ENCODE measurements around the gene IFI44L. TPM values are rescaled to one million over a fixed set of nuclear protein-coding genes. Genes with fewer than 3 reads are reported as not detected.

IFI44L gene
- total and polyA plus RNA-seq, 2 of the 13 experiments (the other 11 are each of a cell fraction or from before 2014, with no cell fraction given), result 0.04 TPM

DNA sequence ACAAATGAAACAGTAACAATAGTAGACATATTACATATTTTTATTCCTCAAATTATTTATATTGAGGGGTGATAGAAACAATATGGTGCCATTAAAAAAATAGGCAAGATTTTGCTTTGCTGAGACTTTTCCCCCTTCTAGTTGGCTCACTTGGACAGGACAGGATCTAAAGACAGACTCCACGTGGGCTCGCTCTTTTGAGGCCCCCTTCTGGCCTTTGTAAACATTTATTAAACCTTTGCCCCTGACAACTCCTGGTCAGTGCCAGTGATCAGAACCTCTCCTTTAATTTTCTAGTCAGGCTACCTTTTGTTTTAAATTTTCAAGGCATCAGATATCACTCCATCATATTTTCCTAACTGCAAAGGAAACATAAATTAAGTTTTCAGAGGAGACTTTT, 49.7 kb upstream of the IFI44L start:
- no peak overlapping the region for H2AFZ ChIP-seq (ENCODE audit: low read length)
- no peak overlapping the region for H3K27ac ChIP-seq (ENCODE audit: extremely low read length, insufficient read depth, low read length)
- H3K9ac ChIP-seq (ENCODE audit: insufficient read depth, low read depth, low read length), result no peak overlapping the region
- no peaks in the 10 kb centered on the region for H4K20me1 ChIP-seq (ENCODE audit: insufficient read depth, low read length)
- no peak overlapping the region for H3K4me2 ChIP-seq (ENCODE audit: low read depth, low read length)
- ATAC-seq (peak; percentile 80), FAIRE-seq (no peak), DNase-seq (ENCODE audit: low spot score) (peak; percentile 1)
- BruUV-seq (replicated peaks), result no TSS peak
- ChIA-PET CTCF (ENCODE audit: low intra/inter-chr PET ratio, low total read pairs) (no interaction called here), POLR2A (no interaction called here)
- WGBS (ENCODE audit: low lambda C conversion rate), result 8% methylated on average over 2 of the region's 2 CpGs
- no peaks in the 10 kb centered on the region for H3K79me2 ChIP-seq (ENCODE audit: insufficient read depth, low read length)
- intact Hi-C loops (cut with micrococcal nuclease; ENCODE audit: unreplicated experiment) (loop anchor here (1.0 kb wide), 1 partner anchor 425 kb away; no protein-coding TSS in a partner anchor), in situ Hi-C loops (cut with HindIII; ENCODE audit: extremely low pct_ligation_motif_present, low pct_unique_long_range_greater_than_20kb) (no loop called here)
- no peaks in the 10 kb centered on the region for H3K36me3 ChIP-seq (replicated peaks in 1 of 2; ENCODE audit: control insufficient read depth in 1 of 2, insufficient read depth in 2 of 2, low read length in 2 of 2)
- H3K9me3 ChIP-seq (ENCODE audit: low read length), result no peaks in the 10 kb centered on the region
- no peaks in the 10 kb centered on the region for H3K27me3 ChIP-seq (ENCODE audit: control insufficient read depth in 1 of 2, insufficient read depth in 2 of 2, low read length in 2 of 2)
- TF ChIP-seq FOXO1 (CRISPR knock-in tag; IDR thresholded peaks at IDR 0.05), result no peak
- TF ChIP-seq ZNF121 (CRISPR knock-in tag; IDR thresholded peaks at IDR 0.05), result peak; percentile 18; the same call in 1 of the 2 replicates
- TF ChIP-seq, protein P1, sequence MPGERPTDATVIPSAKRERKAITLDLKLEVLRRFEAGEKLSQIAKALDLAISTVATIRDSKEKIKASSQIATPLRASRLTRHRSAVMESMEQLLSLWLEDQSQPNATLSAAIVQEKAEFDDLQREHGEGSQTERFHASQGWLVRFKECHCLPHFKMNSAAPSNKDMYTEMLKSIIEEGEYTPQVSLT (CRISPR knock-in tag; IDR thresholded peaks at IDR 0.05; ENCODE audit: borderline replicate concordance, low read depth), result no peak
- TF ChIP-seq, protein P2, sequence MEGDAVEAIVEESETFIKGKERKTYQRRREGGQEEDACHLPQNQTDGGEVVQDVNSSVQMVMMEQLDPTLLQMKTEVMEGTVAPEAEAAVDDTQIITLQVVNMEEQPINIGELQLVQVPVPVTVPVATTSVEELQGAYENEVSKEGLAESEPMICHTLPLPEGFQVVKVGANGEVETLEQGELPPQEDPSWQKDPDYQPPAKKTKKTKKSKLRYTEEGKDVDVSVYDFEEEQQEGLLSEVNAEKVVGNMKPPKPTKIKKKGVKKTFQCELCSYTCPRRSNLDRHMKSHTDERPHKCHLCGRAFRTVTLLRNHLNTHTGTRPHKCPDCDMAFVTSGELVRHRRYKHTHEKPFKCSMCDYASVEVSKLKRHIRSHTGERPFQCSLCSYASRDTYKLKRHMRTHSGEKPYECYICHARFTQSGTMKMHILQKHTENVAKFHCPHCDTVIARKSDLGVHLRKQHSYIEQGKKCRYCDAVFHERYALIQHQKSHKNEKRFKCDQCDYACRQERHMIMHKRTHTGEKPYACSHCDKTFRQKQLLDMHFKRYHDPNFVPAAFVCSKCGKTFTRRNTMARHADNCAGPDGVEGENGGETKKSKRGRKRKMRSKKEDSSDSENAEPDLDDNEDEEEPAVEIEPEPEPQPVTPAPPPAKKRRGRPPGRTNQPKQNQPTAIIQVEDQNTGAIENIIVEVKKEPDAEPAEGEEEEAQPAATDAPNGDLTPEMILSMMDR (CRISPR knock-in tag; IDR thresholded peaks at IDR 0.05), result peak; percentile 26; the same call in 1 of the 2 replicates
- no peak for TF ChIP-seq ZNF766 (CRISPR knock-in tag; IDR thresholded peaks at IDR 0.05; ENCODE audit: borderline replicate concordance)
- no peak overlapping the region for H3K4me3 ChIP-seq (replicated peaks in 1 of 3; ENCODE audit: insufficient read depth in 1 of 3, low read depth in 2 of 3, low read length in 3 of 3)
- peaks cover 8% of the 10 kb centered on the region; the same call in 1 of the 2 replicates for H3K4me1 ChIP-seq (ENCODE audit: insufficient read depth, low read length)
